Upper lobe of right lung (tissue), 1 donor: ENCODE results near the gene ITPK1. TPM values are rescaled to one million over a fixed set of nuclear protein-coding genes. Genes with fewer than 3 reads are reported as not detected.
A peak's percentile ranks its signal among the peaks of the same experiment; 100 is the strongest.
"Not testable (repeated sequence)": the region's sequence is repeated elsewhere in the genome, so short reads cannot be mapped to it uniquely, and the experiment has no call there.

Experiments
- ATAC-seq: fragments of 200-7000 bp; cut with Tn5 transposase; one replicate; pipeline ENCODE4 v1.9.1; 2020; ENCODE audit warnings: mild to moderate bottlenecking, moderate library complexity
- DNase-seq: peaks from one replicate; pipeline ENCODE4 v3.0.0-alpha.2; 2020
- H3K27ac ChIP-seq: fragments of 200-600 bp; one replicate; pipeline ENCODE4 v1.8.0; 2022
- H3K27me3 ChIP-seq: fragments of 200-600 bp; one replicate; pipeline ENCODE4 v1.8.0; 2022; ENCODE audit warnings: mild to moderate bottlenecking
- H3K36me3 ChIP-seq: fragments of 200-600 bp; one replicate; pipeline ENCODE4 v1.8.0; 2022
- H3K4me1 ChIP-seq: fragments of 200-600 bp; one replicate; pipeline ENCODE4 v1.8.0; 2022
- H3K4me3 ChIP-seq: fragments of 200-600 bp; one replicate; pipeline ENCODE4 v1.8.0; 2022; ENCODE audit warnings: mild to moderate bottlenecking
- H3K9me3 ChIP-seq: fragments of 200-600 bp; one replicate; pipeline ENCODE4 v1.8.0; 2022
- CTCF ChIP-seq: fragments of 200-600 bp; IDR thresholded peaks from one replicate; pipeline ENCODE4 v1.8.0; 2022; ENCODE audit warnings: antibody characterized with exemption
- intact Hi-C: fragments of 100-400 bp; cut with DNase I; formaldehyde crosslinking; loops from one replicate; pipeline ENCODE4 v1.11.0; 2022
- total RNA-seq: library from RNA; stranded (reverse); fragmentation: NEBNext Ultra II Directional; extraction: Animal tissue kit (Norgen Biotek cat#: 25700); gene quantifications from one replicate; pipeline ENCODE4 v1.2.1, GENCODE V29; 2021
- donor health status: DM: no; HTN: yes; CAD: no; lungs with severe emphysema.

The ITPK1 gene
- total RNA-seq, 1 donor from 2014 or later = 96.9 TPM

- Histone ChIP-seq H3K27me3 (no peaks in the 10 kb centered on the region), H3K27ac (no peak overlapping the region), H3K4me1 (no peaks in the 10 kb centered on the region), H3K4me3 (no peak overlapping the region), H3K36me3 (no peaks in the 10 kb centered on the region), H3K9me3 (no peaks in the 10 kb centered on the region)
- intact Hi-C loops = no loop called here
- ATAC-seq (no peak), DNase-seq (no peak)
- no peak for TF ChIP-seq CTCF
These were observed 30.4 kb upstream of the ITPK1 start for GRCh38 chr14:93146119-93146518.

GRCh38 chr14:93142854-93143652 lies 27.3 kb upstream of the ITPK1 start:
- DNase-seq = no peak
- H3K4me1 ChIP-seq = peaks cover 4% of the 10 kb centered on the region
- H3K36me3 ChIP-seq = no peaks in the 10 kb centered on the region
- H3K9me3 ChIP-seq = no peaks in the 10 kb centered on the region
- intact Hi-C loops = no loop called here
- no peak for ATAC-seq
- no peak overlapping the region for H3K27ac ChIP-seq
- no peak overlapping the region for H3K4me3 ChIP-seq
- no peak for TF ChIP-seq CTCF
- H3K27me3 ChIP-seq = no peaks in the 10 kb centered on the region

GRCh38 chr14:93137864-93138263 lies 22.1 kb upstream of the ITPK1 start:
- Histone ChIP-seq H3K9me3 (no peaks in the 10 kb centered on the region), H3K36me3 (no peaks in the 10 kb centered on the region), H3K27ac (no peak overlapping the region), H3K4me1 (peaks cover 5% of the 10 kb centered on the region), H3K4me3 (no peak overlapping the region), H3K27me3 (no peaks in the 10 kb centered on the region)
- peak; percentile 15 for TF ChIP-seq CTCF
- DNase-seq (peak; percentile 86), ATAC-seq (peak; percentile 77)
- intact Hi-C loops = loop anchor here (10.0 kb wide), 1 partner anchor 183 kb away; no protein-coding TSS in a partner anchor

DNA sequence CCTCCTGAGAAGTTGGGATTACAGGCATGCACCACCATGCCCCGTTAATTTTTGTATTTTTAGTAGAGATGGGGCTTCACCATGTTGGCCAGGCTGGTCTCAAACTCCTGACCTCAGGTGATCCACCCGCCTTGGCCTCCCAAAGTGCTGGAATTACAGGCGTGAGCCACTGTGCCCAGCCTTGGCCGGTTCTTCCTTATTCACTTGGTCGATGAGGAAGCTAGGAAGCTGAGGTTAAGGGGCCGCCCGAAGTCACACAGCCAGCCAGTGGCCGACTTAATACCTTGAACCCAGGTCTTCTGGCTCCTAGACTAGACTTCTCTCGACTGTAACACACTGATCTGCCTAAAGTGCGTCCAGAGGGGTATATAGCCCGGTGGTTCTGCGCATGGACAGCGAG lies 20.8 kb upstream of the ITPK1 start:
- peak; percentile 11 for ATAC-seq
- DNase-seq, H3K27me3 ChIP-seq, H3K27ac ChIP-seq, H3K36me3 ChIP-seq, H3K4me3 ChIP-seq, H3K9me3 ChIP-seq: not testable (repeated sequence)
- intact Hi-C loops = loop anchor here (10.0 kb wide), 1 partner anchor 182 kb away; no protein-coding TSS in a partner anchor
- peaks cover 13% of the 10 kb centered on the region for H3K4me1 ChIP-seq

GRCh38 chr14:93136009-93136408 lies 20.3 kb upstream of the ITPK1 start:
- H3K27ac ChIP-seq = no peak overlapping the region
- intact Hi-C loops = loop anchor here (10.0 kb wide), 1 partner anchor 181 kb away; no protein-coding TSS in a partner anchor

More at GRCh38 chr14:93136009-93136408, 20.3 kb upstream of the ITPK1 start:
- Histone ChIP-seq H3K36me3 (no peaks in the 10 kb centered on the region), H3K27me3 (no peaks in the 10 kb centered on the region), H3K4me1 (peaks cover 13% of the 10 kb centered on the region), H3K9me3 (no peaks in the 10 kb centered on the region), H3K4me3 (no peak overlapping the region)
- DNase-seq (no peak), ATAC-seq (no peak)
- no peak for TF ChIP-seq CTCF
